Measurements from ENCODE around the gene SLC9B2.
A peak's percentile ranks its signal among the peaks of the same experiment; 100 is the strongest.

The SLC9B2 gene

GRCh38 chr4:103075894-103076746 lies 441 bp downstream of the SLC9B2 start:
- DNase-seq (ENCODE audit: low spot score): peak; percentile 82

GRCh38 chr4:103075435-103075893 lies 1.1 kb downstream of the SLC9B2 start:
- DNase-seq (ENCODE audit: low spot score): peak; percentile 12

GRCh38 chr4:103074744-103075434 lies 1.7 kb downstream of the SLC9B2 start:
- no peak for DNase-seq (ENCODE audit: low spot score)

GRCh38 chr4:103073792-103074438 lies 2.6 kb downstream of the SLC9B2 start:
- no peak for DNase-seq (ENCODE audit: low spot score)

GRCh38 chr4:103067841-103068547 lies 8.6 kb downstream of the SLC9B2 start:
- no peak for DNase-seq (ENCODE audit: low spot score)

GRCh38 chr4:103060453-103061148 lies 16.0 kb downstream of the SLC9B2 start:
- no peak for DNase-seq (ENCODE audit: low spot score)

- DNase-seq (ENCODE audit: low spot score): no peak
These were observed 22.5 kb downstream of the SLC9B2 start for GRCh38 chr4:103054030-103054429.

- no peak for DNase-seq (ENCODE audit: low spot score)
These were observed 23.8 kb downstream of the SLC9B2 start for GRCh38 chr4:103052779-103053178.

GRCh38 chr4:103052145-103052544 lies 24.4 kb downstream of the SLC9B2 start:
- no peak for DNase-seq (ENCODE audit: low spot score)

GRCh38 chr4:103050736-103051436 lies 25.7 kb downstream of the SLC9B2 start:
- DNase-seq (ENCODE audit: low spot score): no peak

GRCh38 chr4:103046416-103047290 lies 29.9 kb downstream of the SLC9B2 start:
- peak; percentile 69 for DNase-seq (ENCODE audit: low spot score)

- DNase-seq (ENCODE audit: low spot score): no peak
These were observed 32.4 kb downstream of the SLC9B2 start for GRCh38 chr4:103044183-103044582.

- DNase-seq (ENCODE audit: low spot score): no peak
These were observed 40.4 kb downstream of the SLC9B2 start for GRCh38 chr4:103036169-103036568.

- peak; percentile 64 for DNase-seq (ENCODE audit: low spot score)
These were observed 44.0 kb downstream of the SLC9B2 start for GRCh38 chr4:103032574-103032973.

- no peak for DNase-seq (ENCODE audit: low spot score)
These were observed 45.8 kb downstream of the SLC9B2 start for GRCh38 chr4:103030791-103031190.

GRCh38 chr4:103029300-103029699 lies 47.3 kb downstream of the SLC9B2 start:
- no peak for DNase-seq (ENCODE audit: low spot score)

GRCh38 chr4:103026868-103027267 lies 49.7 kb downstream of the SLC9B2 start:
- DNase-seq (ENCODE audit: low spot score): no peak

GRCh38 chr4:103024996-103025395 lies 51.6 kb downstream of the SLC9B2 start:
- no peak for DNase-seq (ENCODE audit: low spot score)

- no peak for DNase-seq (ENCODE audit: low spot score)
These were observed 55.4 kb downstream of the SLC9B2 start for GRCh38 chr4:103021120-103021519.
